ENCODE data around the gene S1PR4. TPM values are rescaled to one million over a fixed set of nuclear protein-coding genes. Genes with fewer than 3 reads are reported as not detected.

The S1PR4 gene
- total RNA-seq, 1 donor from 2014 or later, result not detected

GRCh38 chr19:3203805-3204645 lies 25.5 kb downstream of the S1PR4 start:
- Mint-ChIP-seq H3K4me3 (ENCODE audit: unreplicated experiment) (no peak overlapping the region), H3K9me3 (ENCODE audit: unreplicated experiment) (no peaks in the 10 kb centered on the region), H3K36me3 (ENCODE audit: low read depth, unreplicated experiment) (no peaks in the 10 kb centered on the region), H3K27ac (ENCODE audit: unreplicated experiment) (no peak overlapping the region), H3K27me3 (ENCODE audit: unreplicated experiment) (no peaks in the 10 kb centered on the region), H3K4me1 (ENCODE audit: unreplicated experiment) (no peaks in the 10 kb centered on the region)
- no peak for DNase-seq (ENCODE audit: low spot score)
- TF ChIP-seq CTCF (IDR thresholded peaks at IDR 0.05; ENCODE audit: unreplicated experiment), result no peak

GRCh38 chr19:3204646-3205275 lies 26.2 kb downstream of the S1PR4 start:
- H3K27me3 Mint-ChIP-seq (ENCODE audit: unreplicated experiment), result peaks cover 4% of the 10 kb centered on the region
- no peaks in the 10 kb centered on the region for H3K9me3 Mint-ChIP-seq (ENCODE audit: unreplicated experiment)
- H3K36me3 Mint-ChIP-seq (ENCODE audit: low read depth, unreplicated experiment), result no peaks in the 10 kb centered on the region
- H3K27ac Mint-ChIP-seq (ENCODE audit: unreplicated experiment), result no peak overlapping the region
- H3K4me3 Mint-ChIP-seq (ENCODE audit: unreplicated experiment), result no peak overlapping the region
- H3K4me1 Mint-ChIP-seq (ENCODE audit: unreplicated experiment), result peaks cover 5% of the 10 kb centered on the region
- DNase-seq (ENCODE audit: low spot score), result no peak
- TF ChIP-seq CTCF (IDR thresholded peaks at IDR 0.05; ENCODE audit: unreplicated experiment), result no peak

- Mint-ChIP-seq H3K27me3 (ENCODE audit: unreplicated experiment) (peaks cover 7% of the 10 kb centered on the region), H3K36me3 (ENCODE audit: low read depth, unreplicated experiment) (no peaks in the 10 kb centered on the region), H3K4me1 (ENCODE audit: unreplicated experiment) (peaks cover 5% of the 10 kb centered on the region), H3K9me3 (ENCODE audit: unreplicated experiment) (no peaks in the 10 kb centered on the region), H3K27ac (ENCODE audit: unreplicated experiment) (no peak overlapping the region), H3K4me3 (ENCODE audit: unreplicated experiment) (no peak overlapping the region)
- DNase-seq (ENCODE audit: low spot score), result no peak
- no peak for TF ChIP-seq CTCF (IDR thresholded peaks at IDR 0.05; ENCODE audit: unreplicated experiment)
Measured at GRCh38 chr19:3206216-3206953, 27.8 kb downstream of the S1PR4 start.

DNA sequence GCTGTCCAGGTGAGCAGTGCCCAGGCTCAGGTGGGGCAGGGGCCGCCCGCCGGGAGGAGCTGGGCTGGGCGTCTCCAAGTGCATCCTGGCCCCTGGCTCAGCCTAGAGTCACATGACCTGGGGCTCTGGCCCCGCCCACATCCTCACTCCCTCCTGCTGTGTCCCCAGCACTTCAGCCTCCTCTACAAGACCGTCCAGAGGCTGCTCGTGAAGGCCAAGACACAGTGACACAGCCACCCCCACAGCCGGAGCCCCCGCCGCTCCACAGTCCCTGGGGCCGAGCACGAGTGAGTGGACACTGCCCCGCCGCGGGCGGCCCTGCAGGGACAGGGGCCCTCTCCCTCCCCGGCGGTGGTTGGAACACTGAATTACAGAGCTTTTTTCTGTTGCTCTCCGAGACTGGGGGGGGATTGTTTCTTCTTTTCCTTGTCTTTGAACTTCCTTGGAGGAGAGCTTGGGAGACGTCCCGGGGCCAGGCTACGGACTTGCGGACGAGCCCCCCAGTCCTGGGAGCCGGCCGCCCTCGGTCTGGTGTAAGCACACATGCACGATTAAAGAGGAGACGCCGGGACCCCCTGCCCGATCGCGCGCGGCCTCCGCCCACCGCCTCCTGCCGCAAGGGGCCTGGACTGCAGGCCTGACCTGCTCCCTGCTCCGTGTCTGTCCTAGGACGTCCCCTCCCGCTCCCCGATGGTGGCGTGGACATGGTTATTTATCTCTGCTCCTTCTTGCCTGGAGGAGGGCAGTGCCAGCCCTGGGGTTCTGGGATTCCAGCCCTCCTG lies 29.1 kb downstream of the S1PR4 start:
- Mint-ChIP-seq H3K9me3 (ENCODE audit: unreplicated experiment) (no peaks in the 10 kb centered on the region), H3K36me3 (ENCODE audit: low read depth, unreplicated experiment) (no peaks in the 10 kb centered on the region), H3K27ac (ENCODE audit: unreplicated experiment) (no peak overlapping the region), H3K4me1 (ENCODE audit: unreplicated experiment) (peaks cover 5% of the 10 kb centered on the region), H3K4me3 (ENCODE audit: unreplicated experiment) (no peak overlapping the region), H3K27me3 (ENCODE audit: unreplicated experiment) (peaks cover 7% of the 10 kb centered on the region)
- no peak for DNase-seq (ENCODE audit: low spot score)
- TF ChIP-seq CTCF (IDR thresholded peaks at IDR 0.05; ENCODE audit: unreplicated experiment), result no peak

Measured in endothelial cell (in vitro differentiated cells).